Stomach (tissue), 4 donors: ENCODE results near the gene ST6GALNAC3.

Experiments
- CTCF ChIP-seq, 7 experiments: fragments of 450-650 bp in 4 of 7; fragments of 200-600 bp in 3 of 7; sonication (generic) in 3 of 7; IDR thresholded peaks; one replicate each; pipeline ENCODE4 v1.5.1; 2016 to 2019; ENCODE audit warnings: antibody characterized with exemption in 7 of 7, control low read depth in 2 of 7, mild to moderate bottlenecking in 1 of 7
- EP300 ChIP-seq: sonication (generic); formaldehyde crosslinking; IDR thresholded peaks from one replicate; pipeline ENCODE4 v1.6.1; 2017; ENCODE audit warnings: antibody characterized with exemption
- POLR2A ChIP-seq, 4 donors: fragments of 450-650 bp; IDR thresholded peaks; one replicate each; pipeline ENCODE4 v1.6.1; 2016; ENCODE audit warnings: antibody characterized with exemption in 4 of 4, control low read depth in 2 of 4, mild to moderate bottlenecking in 1 of 4, moderate library complexity in 1 of 4

GRCh38 chr1:76494807-76495206, 420.3 kb downstream of the ST6GALNAC3 start:
- no peak for TF ChIP-seq CTCF (IDR thresholded peaks at IDR 0.05)
- TF ChIP-seq POLR2A (IDR thresholded peaks at IDR 0.05), result no peak
- TF ChIP-seq EP300, result no peak
